ENCODE measurements around the gene SEMA3B.

The SEMA3B gene

GRCh38 chr3:50254577-50255250 is 14.2 kb upstream of the SEMA3B start:
- no peak for DNase-seq (ENCODE audit: low read depth)
- no peak overlapping the region for H3K4me3 ChIP-seq (ENCODE audit: low read length)

DNA sequence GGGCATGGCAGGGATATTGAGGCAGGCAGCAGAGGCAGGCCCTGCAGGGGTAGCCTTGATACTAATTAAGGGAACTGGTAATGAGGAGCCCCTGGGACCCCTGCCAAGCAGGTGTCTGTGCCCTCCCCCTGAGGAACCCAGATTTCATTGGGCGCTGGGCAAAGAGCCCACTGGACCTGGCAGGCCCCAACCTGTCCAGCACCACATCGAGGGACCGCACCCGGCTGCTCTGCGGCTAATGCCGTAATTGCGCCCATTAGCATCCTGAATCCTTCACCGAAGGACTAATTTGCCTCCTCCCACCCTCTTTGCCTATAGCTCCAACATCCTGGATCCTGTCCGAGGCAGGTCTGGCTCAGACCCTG is 13.7 kb upstream of the SEMA3B start:
- TF ChIP-seq CTCF (conservative IDR thresholded peaks at IDR 0.05; ENCODE audit: low read length) = no peak
- no peak overlapping the region for H3K4me3 ChIP-seq (ENCODE audit: low read length)
- DNase-seq (ENCODE audit: low read depth) = no peak

More at GRCh38 chr3:50254577-50255250, 14.2 kb upstream of the SEMA3B start:
- TF ChIP-seq CTCF (conservative IDR thresholded peaks at IDR 0.05; ENCODE audit: low read length) = no peak

DNA sequence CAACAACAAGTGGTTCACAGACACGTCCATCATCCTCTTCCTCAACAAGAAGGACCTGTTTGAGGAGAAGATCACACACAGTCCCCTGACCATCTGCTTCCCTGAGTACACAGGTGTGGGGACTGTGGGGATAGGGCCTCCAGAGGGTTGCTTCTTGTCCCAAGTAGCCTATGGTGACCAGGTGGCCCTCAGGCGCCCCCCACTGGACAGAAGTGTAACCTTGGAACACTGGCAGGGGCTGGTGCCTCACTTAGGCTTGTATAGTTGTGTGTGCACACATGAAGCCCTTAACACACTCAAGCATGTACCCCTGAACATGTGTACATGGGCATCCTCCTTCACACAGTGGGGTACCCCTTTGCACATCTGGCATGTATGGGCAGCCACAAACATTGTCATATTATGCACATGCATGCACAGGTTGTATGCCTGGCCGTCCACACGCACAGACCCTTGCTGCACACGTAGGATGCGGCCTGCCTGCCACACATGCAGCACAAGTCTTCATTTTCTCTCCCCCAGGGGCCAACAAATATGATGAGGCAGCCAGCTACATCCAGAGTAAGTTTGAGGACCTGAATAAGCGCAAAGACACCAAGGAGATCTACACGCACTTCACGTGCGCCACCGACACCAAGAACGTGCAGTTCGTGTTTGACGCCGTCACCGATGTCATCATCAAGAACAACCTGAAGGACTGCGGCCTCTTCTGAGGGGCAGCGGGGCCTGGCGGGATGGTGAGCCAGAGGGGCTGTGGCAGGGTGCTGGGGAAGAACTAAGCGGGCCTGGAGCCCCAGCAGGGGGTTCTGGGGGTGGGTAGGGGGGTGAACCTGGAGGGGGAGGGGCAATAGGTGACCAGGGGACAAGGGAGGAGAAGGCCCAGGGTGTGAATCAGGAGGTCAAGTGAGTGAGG is 11.7 kb upstream of the SEMA3B start:
- H3K4me3 ChIP-seq (ENCODE audit: low read length) = no peak overlapping the region
- no peak for DNase-seq (ENCODE audit: low read depth)
- TF ChIP-seq CTCF (conservative IDR thresholded peaks at IDR 0.05; ENCODE audit: low read length) = peak; percentile 56

DNA sequence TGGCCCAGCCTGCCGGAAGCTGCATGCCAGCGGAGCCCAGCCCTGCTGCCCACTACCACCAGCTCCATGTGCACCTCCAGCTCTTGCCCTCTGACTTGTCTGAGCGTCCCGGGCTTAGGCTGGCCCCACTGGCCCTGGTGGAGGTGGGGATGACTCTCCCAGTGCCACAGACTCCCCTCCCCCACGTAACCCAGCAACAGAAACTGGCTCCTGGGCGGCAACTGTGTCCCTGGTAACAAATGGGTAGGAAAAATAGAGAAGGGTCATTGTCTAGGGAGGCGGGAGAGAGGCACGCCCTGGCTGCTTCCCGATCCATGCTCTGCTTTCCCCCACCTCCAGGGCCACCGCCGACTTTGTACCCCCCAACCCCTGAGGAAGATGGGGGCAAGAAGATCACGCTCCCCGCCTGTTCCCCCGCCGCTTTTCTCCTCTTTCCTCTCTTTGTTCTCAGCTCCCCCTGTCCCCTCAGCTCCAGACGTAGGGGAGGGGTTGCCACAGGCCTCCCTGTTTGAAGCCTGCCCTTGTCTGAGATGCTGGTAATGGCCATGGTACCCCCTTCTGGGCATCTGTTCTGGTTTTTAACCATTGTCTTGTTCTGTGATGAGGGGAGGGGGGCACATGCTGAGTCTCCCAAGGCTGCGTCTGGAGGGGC is 10.8 kb upstream of the SEMA3B start:
- no peak for DNase-seq (ENCODE audit: low read depth)
- no peak for TF ChIP-seq CTCF (conservative IDR thresholded peaks at IDR 0.05; ENCODE audit: low read length)
- H3K4me3 ChIP-seq (ENCODE audit: low read length) = no peak overlapping the region

DNA sequence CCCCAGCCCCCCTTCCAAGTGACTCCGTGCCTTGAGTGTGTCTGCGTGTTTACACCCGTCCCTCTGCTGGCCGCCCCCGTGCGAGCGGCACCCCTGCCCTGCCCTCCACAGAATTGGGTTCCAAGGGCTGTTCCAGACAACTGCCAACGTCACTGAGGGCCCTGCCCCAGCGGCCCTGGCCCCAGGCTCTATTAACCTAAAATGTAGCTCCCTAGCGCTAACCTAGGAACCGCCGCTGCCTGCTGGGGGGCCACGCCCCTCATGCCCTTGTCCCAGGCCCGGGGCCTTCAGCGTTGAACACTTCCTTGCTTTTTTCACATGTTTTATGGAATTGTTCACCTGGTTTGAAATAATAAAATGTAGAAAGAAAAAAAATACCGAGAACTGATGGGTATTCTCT is 10.0 kb upstream of the SEMA3B start:
- DNase-seq (ENCODE audit: low read depth) = no peak
- no peak for TF ChIP-seq CTCF (conservative IDR thresholded peaks at IDR 0.05; ENCODE audit: low read length)
- H3K4me3 ChIP-seq (ENCODE audit: low read length) = no peak overlapping the region

GRCh38 chr3:50259432-50260026 is 9.4 kb upstream of the SEMA3B start:
- TF ChIP-seq CTCF (conservative IDR thresholded peaks at IDR 0.05; ENCODE audit: low read length) = no peak
- no peak overlapping the region for H3K4me3 ChIP-seq (ENCODE audit: low read length)
- no peak for DNase-seq (ENCODE audit: low read depth)
